GM13976 (cell line): Measurements from ENCODE around the gene SORCS3.

Experiments
- DNase-seq: peaks from one replicate; pipeline ENCODE4 v3.0.0; 2012; ENCODE audit warnings: low spot score
- in situ Hi-C: fragments of 300-500 bp; cut with MboI; formaldehyde crosslinking; loops from one replicate; pipeline ENCODE4 v1.12.0; 2022; ENCODE audit warnings: low sequenced_read_pairs, mixed read lengths, inconsistent platforms; ENCODE audit not compliant: unreplicated experiment
- TF ChIP-seq, protein P1 (sequence below): IDR thresholded peaks from 2 replicates; pipeline ENCODE4 v1.5.1; 2012; ENCODE audit warnings: borderline replicate concordance, mild to moderate bottlenecking; ENCODE audit not compliant: insufficient read depth; ENCODE audit errors: extremely low read depth, missing control alignments, control extremely low read depth

Gene SORCS3

GRCh38 chr10:105243825-105244224 is 602.7 kb downstream of the SORCS3 start:
- DNase-seq, result no peak
- in situ Hi-C loops, result no loop called here
- TF ChIP-seq, protein P1, sequence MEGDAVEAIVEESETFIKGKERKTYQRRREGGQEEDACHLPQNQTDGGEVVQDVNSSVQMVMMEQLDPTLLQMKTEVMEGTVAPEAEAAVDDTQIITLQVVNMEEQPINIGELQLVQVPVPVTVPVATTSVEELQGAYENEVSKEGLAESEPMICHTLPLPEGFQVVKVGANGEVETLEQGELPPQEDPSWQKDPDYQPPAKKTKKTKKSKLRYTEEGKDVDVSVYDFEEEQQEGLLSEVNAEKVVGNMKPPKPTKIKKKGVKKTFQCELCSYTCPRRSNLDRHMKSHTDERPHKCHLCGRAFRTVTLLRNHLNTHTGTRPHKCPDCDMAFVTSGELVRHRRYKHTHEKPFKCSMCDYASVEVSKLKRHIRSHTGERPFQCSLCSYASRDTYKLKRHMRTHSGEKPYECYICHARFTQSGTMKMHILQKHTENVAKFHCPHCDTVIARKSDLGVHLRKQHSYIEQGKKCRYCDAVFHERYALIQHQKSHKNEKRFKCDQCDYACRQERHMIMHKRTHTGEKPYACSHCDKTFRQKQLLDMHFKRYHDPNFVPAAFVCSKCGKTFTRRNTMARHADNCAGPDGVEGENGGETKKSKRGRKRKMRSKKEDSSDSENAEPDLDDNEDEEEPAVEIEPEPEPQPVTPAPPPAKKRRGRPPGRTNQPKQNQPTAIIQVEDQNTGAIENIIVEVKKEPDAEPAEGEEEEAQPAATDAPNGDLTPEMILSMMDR, result no peak

DNA sequence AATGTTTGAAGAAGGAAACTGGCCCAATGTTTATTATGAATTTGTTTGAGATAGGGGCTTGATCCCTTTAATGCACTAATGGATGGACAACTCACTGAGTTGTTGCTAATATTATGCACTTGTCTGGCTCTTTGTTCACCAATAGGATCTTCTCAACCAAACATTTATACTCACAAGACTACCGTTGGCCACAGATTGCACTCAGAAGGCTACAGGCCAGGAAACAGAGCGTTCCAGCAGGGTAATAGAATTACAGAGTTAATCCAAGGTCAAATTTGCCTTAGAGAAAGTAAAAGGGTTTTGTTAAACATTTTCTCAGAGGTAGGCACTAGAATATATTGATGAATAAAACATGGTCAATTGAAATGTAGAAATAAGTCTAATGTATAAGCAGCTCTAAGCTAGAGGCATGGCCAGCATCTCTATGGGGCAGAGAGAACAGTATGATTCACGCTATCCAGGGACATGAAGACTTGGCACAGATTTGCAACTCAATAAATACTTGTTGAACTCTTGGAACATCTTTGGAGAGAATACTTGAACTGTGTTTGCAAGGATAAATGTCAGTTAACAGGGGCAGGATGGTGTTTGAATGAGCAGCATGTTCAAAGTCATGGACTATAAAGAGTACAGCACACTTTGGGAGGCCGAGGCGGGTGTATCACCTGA is 606.9 kb downstream of the SORCS3 start:
- TF ChIP-seq, protein P1, result no peak
- no peak for DNase-seq
- in situ Hi-C loops, result no loop called here

DNA sequence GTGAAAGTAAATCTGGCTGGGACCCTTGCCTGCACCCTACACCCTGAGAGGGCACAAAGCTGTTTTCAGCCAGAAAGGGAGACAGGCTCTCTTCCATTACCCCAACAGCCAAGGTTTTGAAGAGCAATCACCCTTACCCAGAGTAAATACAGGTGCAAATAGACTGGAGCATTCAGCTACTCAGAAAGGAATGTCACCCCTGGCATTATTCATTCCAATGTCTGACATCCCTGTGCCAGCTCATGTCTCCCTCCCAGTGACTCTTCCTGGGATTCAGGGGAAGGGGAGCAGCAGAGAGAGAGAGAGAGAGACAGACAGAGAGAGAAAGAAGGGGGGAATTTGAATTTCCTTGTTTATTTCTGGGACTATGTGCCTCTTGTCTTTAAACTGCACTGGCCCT is 611.8 kb downstream of the SORCS3 start:
- in situ Hi-C loops, result no loop called here
- DNase-seq, result no peak
- TF ChIP-seq, protein P1, result no peak

- TF ChIP-seq, protein P1, result no peak
- DNase-seq, result no peak
- in situ Hi-C loops, result no loop called here
These were observed 612.6 kb downstream of the SORCS3 start for GRCh38 chr10:105253515-105254212.

DNA sequence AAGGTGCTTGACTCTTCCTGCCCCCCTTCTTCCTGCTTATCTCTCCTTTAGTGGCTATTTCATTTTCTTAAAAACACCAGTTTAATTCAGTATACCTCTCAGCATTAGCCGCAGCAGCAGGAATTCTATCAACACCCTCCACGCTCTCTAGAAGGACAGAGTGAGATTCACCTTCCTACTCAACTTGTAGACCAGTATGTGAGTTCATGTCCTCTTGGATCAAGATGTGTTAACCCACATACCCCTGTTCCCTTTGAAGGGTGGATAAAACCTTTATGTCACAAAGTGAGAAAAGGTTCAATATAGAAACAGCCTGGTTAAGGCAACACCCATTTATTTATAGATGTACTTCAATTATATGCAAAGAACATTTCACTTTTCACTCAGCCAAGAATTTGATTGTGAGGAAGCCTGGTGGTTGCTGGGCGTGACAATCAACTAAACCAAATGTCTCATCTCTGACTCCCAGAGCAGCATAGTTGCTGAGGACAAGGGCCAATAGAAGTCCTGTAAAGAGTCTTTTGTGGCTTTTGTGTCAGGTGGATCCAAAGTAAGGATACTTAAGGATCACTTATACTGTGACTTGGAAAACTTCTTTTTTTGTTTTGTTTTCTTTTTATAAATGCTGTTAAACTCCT is 617.1 kb downstream of the SORCS3 start:
- TF ChIP-seq, protein P1, result no peak
- DNase-seq, result no peak
- in situ Hi-C loops, result no loop called here

GRCh38 chr10:105258674-105259065 is 617.6 kb downstream of the SORCS3 start:
- DNase-seq, result no peak
- TF ChIP-seq, protein P1, result no peak
- in situ Hi-C loops, result no loop called here
